Keratinocyte (primary cell): Measurements from ENCODE around the gene SLK. TPM values are rescaled to one million over a fixed set of nuclear protein-coding genes. Genes with fewer than 3 reads are reported as not detected.
A peak's percentile ranks its signal among the peaks of the same experiment; 100 is the strongest.

ENCODE experiments used
- DNase-seq: peaks from one replicate; pipeline ENCODE4 v3.0.0-alpha.2; 2011; ENCODE audit warnings: low read depth, missing footprints, low spot score
- FAIRE-seq: peaks from 2 replicates; lab custom pipeline; 2011; peaks lifted over from hg19 to GRCh38; lab: Jason Lieb, UNC
- H2AFZ ChIP-seq: 2 replicates; pipeline ENCODE4 v1.6.0; 2012; ENCODE audit warnings: low read length, control low read depth, inconsistent platforms; ENCODE audit not compliant: control insufficient read depth
- H3K27ac ChIP-seq: 2 replicates; pipeline ENCODE4 v1.5.1; 2011; ENCODE audit warnings: low read length; ENCODE audit not compliant: control insufficient read depth, insufficient read depth
- H3K27me3 ChIP-seq: 3 replicates; pipeline ENCODE4 v1.6.0; 2011; ENCODE audit warnings: low read length; ENCODE audit not compliant: control insufficient read depth, insufficient read depth; ENCODE audit errors: extremely low read depth
- H3K36me3 ChIP-seq, 2 experiments: 2 replicates in 1 of 2; 3 replicates in 1 of 2; pipeline ENCODE4 v1.5.1; 2011; ENCODE audit warnings: low read length in 2 of 2, mild to moderate bottlenecking in 1 of 2; ENCODE audit not compliant: control insufficient read depth in 2 of 2, insufficient read depth in 2 of 2; ENCODE audit errors: extremely low read depth in 1 of 2
- H3K4me1 ChIP-seq: 3 replicates; pipeline ENCODE4 v1.5.1; 2011; ENCODE audit warnings: low read length; ENCODE audit not compliant: control insufficient read depth, insufficient read depth; ENCODE audit errors: extremely low read depth
- H3K4me2 ChIP-seq: 3 replicates; pipeline ENCODE4 v1.6.0; 2011; ENCODE audit warnings: low read depth, low read length; ENCODE audit not compliant: control insufficient read depth, insufficient read depth; ENCODE audit errors: extremely low read depth
- H3K4me3 ChIP-seq, 3 experiments: fragments of 200-600 bp in 1 of 3; sonication (generic) in 1 of 3; 2 replicates in 2 of 3; 3 replicates in 1 of 3; pipeline ENCODE4 v1.5.1; 2011 to 2016; ENCODE audit warnings: low read length in 3 of 3, mild to moderate bottlenecking in 3 of 3, control low read depth in 2 of 3, inconsistent platforms in 1 of 3, low read depth in 1 of 3, mixed read lengths in 1 of 3, mixed run types in 1 of 3, moderate library complexity in 1 of 3; ENCODE audit not compliant: control insufficient read depth in 2 of 3, insufficient read depth in 2 of 3; ENCODE audit errors: extremely low read depth in 1 of 3
- H3K79me2 ChIP-seq: 2 replicates; pipeline ENCODE4 v1.6.0; 2012; ENCODE audit warnings: low read length; ENCODE audit not compliant: control insufficient read depth, insufficient read depth
- H3K9ac ChIP-seq: 3 replicates; pipeline ENCODE4 v1.6.0; 2011; ENCODE audit warnings: low read length; ENCODE audit not compliant: control insufficient read depth, insufficient read depth; ENCODE audit errors: extremely low read depth
- H3K9me1 ChIP-seq: 3 replicates; pipeline ENCODE4 v1.6.0; 2011; ENCODE audit warnings: low read length; ENCODE audit not compliant: control insufficient read depth, insufficient read depth; ENCODE audit errors: extremely low read depth
- H3K9me3 ChIP-seq: 2 replicates; pipeline ENCODE4 v1.5.1; 2012; ENCODE audit warnings: low read depth, low read length; ENCODE audit not compliant: control insufficient read depth
- H4K20me1 ChIP-seq: 3 replicates; pipeline ENCODE4 v1.6.0; 2011; ENCODE audit warnings: low read length; ENCODE audit not compliant: control insufficient read depth, insufficient read depth; ENCODE audit errors: extremely low read depth
- CTCF ChIP-seq, 3 experiments: IDR thresholded peaks in 1 of 3; conservative IDR thresholded peaks in 1 of 3; optimal IDR thresholded peaks in 1 of 3; 2 replicates in 2 of 3; 3 replicates in 1 of 3; pipeline versions ENCODE3 to v1.5.1; 2011; ENCODE audit warnings: low read length in 3 of 3, mild to moderate bottlenecking in 3 of 3, moderate library complexity in 2 of 3, control low read depth in 1 of 3, inconsistent platforms in 1 of 3; ENCODE audit not compliant: insufficient read depth in 2 of 3; ENCODE audit errors: extremely low read depth in 1 of 3
- EZH2 ChIP-seq: IDR thresholded peaks from one replicate; pipeline ENCODE4 v1.6.1; 2012; ENCODE audit warnings: inconsistent platforms, mild to moderate bottlenecking, low read length, moderate library complexity
- dilution Hi-C: fragments of 300-500 bp; cut with MboI; formaldehyde crosslinking; loops from one replicate; pipeline ENCODE4 v1.7.0; 2020; ENCODE audit warnings: low sequenced_read_pairs; ENCODE audit not compliant: extremely low pct_ligation_motif_present
- polyA plus RNA-seq, 5 experiments: library from polyadenylated mRNA; depleted of rRNA in 3 of 5; stranded (reverse) in 3 of 5; stranded (forward) in 1 of 5; unstranded in 1 of 5; fragments of >200 nt; gene quantifications; 1 replicate in 1 of 5; 2 replicates in 3 of 5; 3 replicates in 1 of 5; pipeline versions ENCODE4 v1.2.1 to v1.2.3, GENCODE V29; 2011 to 2012; ENCODE audit warnings: missing spikeins in 2 of 5, low read depth in 1 of 5, low replicate concordance in 1 of 5

The SLK gene
- polyA plus RNA-seq, 1 donor (not counting 4 experiments of a cell fraction or from before 2014, with no cell fraction given): 36.7 TPM

- Histone ChIP-seq H3K9ac (no peak overlapping the region), H3K4me1 (peaks cover 23% of the 10 kb centered on the region), H3K9me1 (no peaks in the 10 kb centered on the region), H3K27me3 (no peaks in the 10 kb centered on the region), H3K9me3 (no peaks in the 10 kb centered on the region), H3K27ac (no peak overlapping the region), H2AFZ (no peak overlapping the region), H3K36me3 (no peaks in the 10 kb centered on the region), H3K4me3 (no peak overlapping the region), H3K79me2 (no peaks in the 10 kb centered on the region), H4K20me1 (no peaks in the 10 kb centered on the region), H3K4me2 (no peak overlapping the region)
- dilution Hi-C loops: no loop called here
- DNase-seq (no peak), FAIRE-seq (no peak)
- TF ChIP-seq CTCF (optimal IDR thresholded peaks at IDR 0.05 in 1 of 3, IDR thresholded peaks at IDR 0.05 in 1 of 3, conservative IDR thresholded peaks at IDR 0.05 in 1 of 3; ENCODE audit: extremely low read depth in 1 of 3, insufficient read depth in 2 of 3, low read length in 3 of 3) (no peak), EZH2 (no peak)
Measured at GRCh38 chr10:103939522-103939921, 27.4 kb upstream of the SLK start.

DNA sequence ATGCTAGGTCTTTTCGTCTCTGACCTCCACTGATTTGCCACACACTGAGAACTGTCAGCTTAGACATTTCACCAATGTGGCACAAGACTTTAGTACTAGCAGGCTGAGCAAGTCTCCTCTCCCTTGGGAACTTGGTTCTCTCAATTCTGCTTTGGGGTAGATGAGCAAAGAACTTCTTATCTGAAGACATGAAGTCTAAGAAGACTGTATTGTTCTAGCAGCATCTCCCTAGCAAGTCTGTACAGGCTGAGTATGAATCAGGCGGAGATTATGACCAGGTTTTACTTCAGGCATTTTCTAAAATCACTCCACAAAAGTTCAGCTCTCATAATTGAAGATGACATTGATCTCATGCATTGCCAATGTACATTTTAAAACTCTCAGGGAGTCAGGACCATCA lies 25.1 kb upstream of the SLK start:
- Histone ChIP-seq H3K4me1 (peaks cover 23% of the 10 kb centered on the region), H3K36me3 (no peaks in the 10 kb centered on the region), H3K4me3 (no peak overlapping the region), H4K20me1 (no peaks in the 10 kb centered on the region), H3K27ac (peak overlapping the region; percentile 82), H3K79me2 (no peaks in the 10 kb centered on the region), H3K9me3 (no peaks in the 10 kb centered on the region), H3K9me1 (no peaks in the 10 kb centered on the region), H2AFZ (peak overlapping the region; percentile 83), H3K9ac (peak overlapping the region; percentile 40), H3K27me3 (no peaks in the 10 kb centered on the region), H3K4me2 (peak overlapping the region; percentile 71)
- dilution Hi-C loops: no loop called here
- TF ChIP-seq CTCF (optimal IDR thresholded peaks at IDR 0.05 in 1 of 3, IDR thresholded peaks at IDR 0.05 in 1 of 3, conservative IDR thresholded peaks at IDR 0.05 in 1 of 3; ENCODE audit: extremely low read depth in 1 of 3, insufficient read depth in 2 of 3, low read length in 3 of 3): no peak
- no peak for TF ChIP-seq EZH2
- FAIRE-seq: peak; percentile 99
- DNase-seq: no peak
